Ecto neural progenitor cell (in vitro differentiated cells): ENCODE data around the gene NPC2.

Source experiments
- DNase-seq: peaks from one replicate; pipeline ENCODE4 v3.0.0-alpha.2; 2018; ENCODE audit warnings: low spot score

NPC2 gene

DNA sequence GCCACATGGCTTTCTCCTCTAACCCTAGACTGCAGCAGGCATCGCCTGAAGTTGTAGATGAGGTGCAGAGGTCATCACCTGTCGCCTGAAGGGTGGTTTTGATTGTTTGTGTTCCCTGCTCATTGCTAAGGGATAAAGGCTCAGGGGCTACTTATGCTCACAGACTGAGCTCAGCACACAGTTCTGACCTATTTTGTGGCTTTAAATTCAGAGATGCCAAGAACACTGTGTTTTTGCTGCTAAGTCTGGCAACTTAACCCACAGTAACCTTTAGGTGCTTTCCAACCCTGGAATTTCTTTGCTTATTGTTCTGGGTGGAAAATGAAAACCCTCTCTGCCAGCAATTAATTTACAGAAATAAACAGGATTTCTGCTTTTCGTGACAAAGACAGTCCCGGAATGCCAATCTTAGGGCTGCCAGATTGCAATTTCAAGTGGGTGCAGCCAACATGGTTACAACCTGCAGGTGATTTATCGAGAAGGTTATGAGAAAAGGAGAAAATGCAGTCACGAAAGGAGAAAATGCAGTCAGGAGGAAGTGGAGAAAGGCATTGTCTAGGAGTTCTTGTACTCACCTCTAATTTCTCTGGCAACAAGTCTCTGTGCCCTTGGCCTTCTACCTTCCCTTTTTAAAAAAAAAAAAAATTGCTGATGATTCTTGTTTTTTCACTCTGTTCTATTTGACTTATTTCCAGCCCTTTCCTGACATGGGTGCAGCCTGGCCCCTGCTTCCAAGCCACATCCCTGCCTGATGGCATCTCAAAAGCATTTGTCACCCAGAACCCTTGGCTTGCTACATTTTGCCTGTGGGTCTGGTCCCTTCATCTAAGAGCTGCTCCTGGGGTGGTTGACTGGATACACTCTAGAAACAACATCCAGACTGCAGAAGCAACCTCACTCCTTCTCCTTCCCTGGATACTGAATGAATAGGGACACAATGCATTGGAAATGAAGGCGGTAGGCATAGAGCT is 23.3 kb downstream of the NPC2 start:
- no peak for DNase-seq

DNA sequence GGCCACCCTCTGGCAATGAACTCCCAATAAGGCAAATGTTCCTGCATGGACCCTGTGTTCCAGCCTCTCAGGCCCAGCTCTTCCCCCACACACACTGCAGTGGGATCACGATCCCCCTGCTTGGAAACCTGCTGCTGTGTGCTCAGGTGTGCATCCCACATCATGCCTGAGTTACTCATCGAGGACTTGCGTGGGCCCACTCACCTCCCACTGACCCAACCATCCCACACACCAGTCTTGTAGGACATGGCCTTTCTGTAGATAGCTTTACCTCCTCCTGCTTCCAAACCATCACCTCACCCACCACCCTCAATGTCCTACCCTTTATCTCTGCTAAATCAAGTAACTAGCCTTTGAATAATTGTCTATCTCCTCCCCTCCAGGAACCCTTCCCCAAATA is 24.6 kb downstream of the NPC2 start:
- no peak for DNase-seq

DNA sequence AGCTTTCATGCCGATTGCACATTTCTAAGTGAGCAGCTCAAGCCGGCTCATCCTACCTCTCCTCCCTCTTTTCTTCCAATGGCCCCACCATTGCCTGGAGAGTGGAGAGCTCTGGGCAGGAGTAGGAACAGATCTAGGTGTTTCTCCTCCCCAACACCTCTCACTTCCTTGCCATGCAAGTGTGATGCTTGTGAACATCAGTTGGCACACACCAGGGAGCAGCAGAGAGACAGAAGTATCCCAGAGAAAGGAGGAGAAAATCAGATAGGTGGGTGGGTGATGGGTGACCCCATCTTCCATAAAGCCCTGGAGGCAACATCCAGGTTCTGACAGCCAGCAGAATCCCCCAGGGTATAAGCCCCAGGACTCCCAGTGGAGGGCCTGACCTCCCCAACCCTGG is 27.8 kb downstream of the NPC2 start:
- DNase-seq = no peak

DNA sequence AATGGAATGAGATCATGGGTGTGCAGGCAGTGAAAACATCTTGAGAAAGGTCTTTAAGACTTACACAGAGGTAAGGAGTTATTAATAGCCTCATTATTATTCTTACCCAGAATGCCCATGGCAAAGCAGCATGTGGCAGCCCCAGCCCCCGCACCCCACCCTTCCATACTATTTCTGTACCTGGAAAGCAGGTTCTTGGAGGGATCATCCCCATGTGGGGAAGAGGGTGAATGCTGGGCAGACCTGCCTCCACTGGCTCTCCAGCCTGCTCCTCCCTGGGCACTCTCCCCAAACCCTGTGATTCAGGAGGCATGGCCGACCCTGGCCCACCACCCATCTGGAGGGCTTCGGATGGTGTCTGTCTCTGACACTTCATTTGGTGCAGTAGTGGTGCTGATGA is 28.3 kb downstream of the NPC2 start:
- no peak for DNase-seq

DNA sequence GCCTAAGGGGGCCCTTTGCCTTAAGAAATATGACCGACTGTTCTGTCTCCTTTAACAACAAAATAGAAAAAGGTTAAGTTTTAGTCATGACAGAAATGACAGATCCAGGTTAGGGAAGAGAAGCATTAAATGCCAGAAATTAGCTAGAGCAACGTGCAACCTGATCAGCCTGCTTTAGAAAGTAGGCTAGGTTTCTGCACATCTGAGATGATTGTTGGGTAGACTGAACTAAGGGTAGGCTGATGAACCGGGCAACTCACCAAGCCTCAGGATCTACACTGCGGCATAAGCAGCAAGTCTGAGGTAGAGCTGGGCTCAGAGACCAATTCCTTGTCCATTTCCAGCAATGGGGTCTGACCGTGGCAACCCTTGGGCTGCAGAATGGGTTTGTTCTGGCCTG is 29.4 kb downstream of the NPC2 start:
- no peak for DNase-seq

DNA sequence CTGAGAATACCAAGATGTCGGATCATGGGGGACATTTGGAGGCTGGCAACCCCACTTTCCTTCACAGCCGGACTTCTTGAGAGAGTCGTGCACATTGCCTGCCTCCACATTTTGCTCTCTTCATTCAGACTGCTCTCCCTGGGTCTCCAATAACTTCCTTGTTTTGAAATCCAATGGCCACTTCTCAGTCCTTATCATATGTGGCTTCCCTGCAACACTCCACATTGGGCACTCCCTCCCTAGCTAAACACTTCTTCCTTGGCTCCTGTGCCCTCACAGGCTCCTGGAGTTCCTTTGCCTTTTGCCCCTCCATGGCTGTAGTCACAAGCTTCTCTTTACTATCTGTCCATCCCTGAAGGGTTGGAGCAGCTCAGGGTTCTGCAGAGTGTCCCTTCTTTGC is 30.1 kb downstream of the NPC2 start:
- DNase-seq = no peak

DNA sequence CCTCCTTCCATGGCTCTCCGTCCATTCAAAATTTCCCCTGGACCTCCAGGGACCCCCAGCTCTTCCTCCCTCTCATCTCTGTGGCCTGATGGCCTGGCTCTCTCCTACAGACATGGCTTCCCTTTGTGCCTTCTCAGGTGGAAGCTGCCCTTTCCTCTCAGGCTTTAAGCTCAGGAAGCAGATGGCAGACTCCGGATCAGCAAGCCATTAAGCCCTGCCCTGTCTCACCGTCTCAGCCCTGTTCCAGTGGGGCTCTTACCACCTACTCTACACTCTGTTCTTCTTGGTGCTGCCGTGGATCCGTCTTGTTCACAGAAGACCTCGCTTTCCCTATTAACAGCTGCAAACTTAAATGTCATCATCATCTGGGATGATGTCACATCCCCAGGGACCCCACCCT is 33.1 kb downstream of the NPC2 start:
- DNase-seq = no peak

DNA sequence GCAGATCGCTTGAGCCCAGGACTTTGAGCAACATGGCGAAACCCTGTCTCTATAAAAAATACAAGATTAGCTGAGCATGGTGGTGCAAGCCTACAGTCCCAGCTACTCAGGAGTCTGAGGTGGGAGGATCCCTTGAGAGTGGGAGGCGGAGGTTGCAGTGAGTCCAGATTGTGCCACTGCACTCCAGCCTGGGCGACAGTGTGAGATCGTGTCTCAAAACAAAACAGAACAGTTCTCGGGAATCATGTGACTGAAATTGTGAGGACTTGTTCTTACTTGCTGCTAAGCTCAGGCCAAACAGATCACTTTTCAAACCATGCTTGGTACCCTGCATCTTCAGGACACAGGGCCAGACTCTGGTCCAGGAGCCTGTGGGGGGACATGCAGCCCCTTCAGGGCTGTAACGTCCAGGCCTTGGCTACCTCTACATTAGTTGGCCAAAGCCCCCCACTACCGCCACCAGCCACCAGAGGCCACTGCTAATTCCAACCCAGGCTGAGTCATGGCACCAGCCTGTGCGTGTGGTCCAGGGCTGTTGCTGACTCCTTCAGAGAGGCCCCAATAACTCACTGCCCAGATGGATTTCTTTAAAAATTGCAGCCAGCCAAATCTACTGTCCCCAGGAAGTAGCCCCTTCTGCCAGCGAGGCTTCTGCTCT is 33.7 kb downstream of the NPC2 start:
- peak; percentile 77 for DNase-seq

DNA sequence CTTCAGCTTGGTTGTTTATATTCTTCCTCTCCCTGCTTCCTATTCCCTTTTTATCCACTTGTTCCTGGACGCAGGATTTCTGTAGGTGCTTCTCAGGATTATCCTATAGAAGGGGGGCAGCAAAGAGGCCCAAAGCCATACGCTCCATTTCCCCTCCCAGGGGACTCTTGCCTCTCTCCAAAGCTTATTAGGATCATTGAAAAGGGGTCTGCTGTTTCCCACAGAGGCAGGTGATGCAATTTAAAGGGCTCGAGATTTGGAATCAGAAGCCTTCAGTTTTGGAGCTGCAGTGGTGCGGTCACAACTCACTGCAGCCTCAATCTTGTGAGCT is 35.6 kb downstream of the NPC2 start:
- no peak for DNase-seq

DNA sequence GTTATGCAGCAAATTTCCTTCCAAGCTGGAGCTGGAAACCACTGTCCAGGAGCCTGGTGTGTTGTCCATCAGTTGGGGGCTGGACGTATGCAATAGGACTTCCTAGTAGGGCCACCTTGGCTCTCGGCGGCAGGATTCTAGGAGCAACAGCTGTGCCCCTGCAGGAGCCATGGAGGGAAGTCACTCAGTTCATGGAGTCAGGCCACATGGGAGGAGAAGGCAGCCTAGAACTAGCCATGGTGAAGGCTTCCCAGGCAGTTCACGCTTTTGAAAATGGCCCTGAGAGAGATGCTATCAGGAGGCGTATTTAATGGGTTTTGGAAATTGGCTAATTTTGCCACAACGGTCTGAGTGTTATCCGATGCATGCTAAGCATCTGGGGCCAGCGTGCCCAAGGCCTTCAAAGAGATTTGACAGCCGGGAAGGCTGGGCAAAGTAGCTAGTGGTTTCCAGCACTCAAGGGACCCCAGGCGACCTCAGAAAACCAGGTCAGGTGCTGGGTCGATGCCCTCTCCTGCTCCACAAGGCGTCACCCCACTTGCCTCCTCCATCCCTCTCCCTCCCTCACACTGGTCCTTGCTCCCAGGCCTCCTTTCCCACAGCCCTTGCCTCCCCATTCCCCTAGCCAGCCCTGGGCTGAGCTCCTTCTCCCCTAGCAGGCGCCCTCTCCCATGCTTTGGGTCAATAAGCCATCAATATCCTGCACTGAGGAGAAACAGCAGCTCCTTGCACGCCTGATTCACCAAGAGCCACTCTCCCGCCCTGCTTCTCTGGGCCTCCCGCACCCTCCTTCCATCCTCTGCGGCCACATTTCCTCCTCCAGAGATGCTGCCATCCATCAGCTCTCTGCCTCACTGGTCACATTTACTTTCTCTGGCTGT is 36.2 kb downstream of the NPC2 start:
- DNase-seq = no peak

DNA sequence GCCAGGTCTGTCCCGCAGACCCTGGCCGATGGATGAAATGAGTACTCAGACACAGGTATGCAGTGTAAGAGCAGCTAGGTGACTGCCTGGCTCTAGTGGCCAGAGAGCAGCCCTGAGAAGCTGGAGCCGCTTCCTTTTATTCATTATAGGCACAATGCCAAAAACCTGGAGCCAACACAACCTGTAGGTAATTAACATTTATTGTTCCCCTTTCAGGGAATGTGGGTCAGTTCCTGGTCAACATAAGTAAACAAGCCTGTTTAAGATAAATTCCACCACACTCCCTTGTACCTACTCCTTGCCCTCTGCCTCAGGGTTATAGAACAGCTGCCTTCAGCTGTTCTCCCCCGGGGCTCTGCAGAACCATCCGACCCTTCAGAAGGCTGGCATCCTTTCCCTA is 38.7 kb downstream of the NPC2 start:
- DNase-seq = peak; percentile 15

DNA sequence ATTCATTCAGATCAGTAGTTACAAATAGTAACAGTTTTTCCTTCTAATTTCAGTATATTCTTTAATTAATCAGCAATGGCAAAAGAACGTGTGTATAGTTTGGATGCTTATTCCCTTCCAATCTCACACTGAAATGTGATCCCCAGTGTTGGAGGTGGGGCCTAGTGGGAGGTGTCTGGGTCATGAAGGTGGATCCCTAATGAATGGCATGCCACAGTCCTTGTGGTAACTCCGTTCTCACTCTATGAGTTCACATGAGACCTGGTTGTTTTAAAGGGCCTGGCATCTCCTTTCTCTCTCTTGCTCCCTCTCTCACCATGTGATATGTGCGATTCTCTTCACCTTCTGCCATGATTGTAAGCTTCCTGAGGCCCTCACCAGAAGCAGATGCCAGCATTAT is 48.2 kb downstream of the NPC2 start:
- DNase-seq = peak; percentile 39

DNA sequence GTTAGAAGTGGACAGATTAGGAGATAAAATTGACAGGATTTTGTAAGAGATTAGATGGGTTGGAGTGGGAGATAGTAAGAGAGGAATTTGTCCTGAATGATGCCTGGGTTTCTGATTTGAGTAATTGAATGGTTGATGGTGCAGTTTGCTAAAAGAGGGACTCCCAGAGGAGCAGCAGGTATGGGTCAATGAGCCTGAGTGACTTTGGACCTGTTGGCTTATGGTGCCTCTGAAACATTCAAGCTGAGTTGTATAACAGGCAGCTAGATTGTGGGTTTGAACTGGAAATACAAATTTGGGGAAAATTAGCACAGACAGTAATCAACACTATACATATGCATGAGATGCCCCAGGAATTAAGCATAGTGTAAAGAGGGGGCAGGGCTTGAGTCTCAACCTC is 50.3 kb downstream of the NPC2 start:
- DNase-seq = peak; percentile 14

DNA sequence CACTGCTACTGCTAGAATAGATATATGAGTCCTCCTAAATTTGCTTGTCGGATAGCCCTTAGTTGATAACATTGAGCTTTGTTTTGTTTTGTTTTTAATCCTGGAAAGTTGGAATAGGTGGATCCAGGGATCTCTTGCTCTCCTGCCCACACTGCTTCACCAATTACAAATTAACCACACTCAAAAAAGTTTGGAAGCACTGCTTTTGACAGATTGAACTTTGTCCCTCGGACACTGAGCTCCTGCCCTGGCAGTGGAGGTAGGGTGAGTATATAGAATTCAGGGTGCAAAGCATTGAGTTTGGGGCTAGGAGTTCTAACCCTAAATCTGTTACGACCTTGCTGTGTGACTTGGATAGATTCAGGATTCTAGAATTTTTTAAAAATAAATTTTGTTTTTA is 52.0 kb downstream of the NPC2 start:
- no peak for DNase-seq

DNA sequence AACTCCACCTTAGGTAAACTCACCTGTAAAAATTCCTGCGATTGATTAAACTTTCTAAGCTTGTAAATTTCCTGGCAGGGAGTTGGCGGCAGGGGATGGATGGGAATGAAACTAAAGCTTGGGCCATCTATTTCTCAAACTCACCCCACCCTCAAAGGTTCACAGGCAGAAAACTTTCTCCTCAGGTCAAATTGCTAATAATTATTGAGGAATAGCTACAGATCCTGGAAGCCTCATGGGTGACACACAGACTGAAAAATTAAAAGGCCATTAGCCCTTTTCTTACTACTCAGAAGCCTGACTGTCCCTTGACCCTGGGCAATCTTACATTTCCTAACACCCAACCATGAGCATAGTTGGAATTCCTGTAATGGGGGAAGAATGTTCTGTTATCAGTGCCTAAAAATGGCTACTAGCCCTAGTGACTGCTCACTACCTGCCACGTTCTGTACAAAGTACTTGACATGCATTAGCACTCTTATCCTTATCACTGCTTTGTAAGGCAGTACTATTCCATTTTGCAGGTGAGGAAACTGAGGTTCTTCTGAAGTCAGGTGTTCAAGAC is 54.7 kb downstream of the NPC2 start:
- peak; percentile 19 for DNase-seq

DNA sequence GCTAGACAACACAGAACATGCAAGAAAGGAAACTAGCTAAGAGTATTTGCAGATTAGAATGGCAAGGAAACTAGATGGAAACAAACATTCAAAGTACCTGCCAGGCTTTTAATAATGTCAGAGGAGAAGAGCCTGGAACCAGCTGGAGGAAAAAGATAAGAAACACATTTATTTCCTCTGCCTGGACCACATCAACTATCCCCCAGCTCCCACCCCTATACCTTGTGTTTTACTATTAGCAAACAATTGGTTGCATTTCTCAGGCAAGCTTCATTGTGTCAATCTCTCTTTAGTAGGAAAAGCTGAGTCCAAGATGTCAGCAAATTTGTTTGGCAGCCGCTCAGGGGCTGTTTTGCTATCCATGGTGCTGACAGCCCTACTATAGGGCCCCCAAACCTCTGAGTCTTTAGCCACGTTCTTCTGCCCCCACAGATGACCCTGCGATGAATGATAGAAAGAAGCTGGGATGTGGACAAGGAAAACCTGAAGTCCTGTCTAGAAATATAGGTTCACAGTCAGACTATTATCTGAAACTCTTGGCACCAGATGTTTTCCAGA is 55.5 kb downstream of the NPC2 start:
- peak; percentile 56 for DNase-seq

DNA sequence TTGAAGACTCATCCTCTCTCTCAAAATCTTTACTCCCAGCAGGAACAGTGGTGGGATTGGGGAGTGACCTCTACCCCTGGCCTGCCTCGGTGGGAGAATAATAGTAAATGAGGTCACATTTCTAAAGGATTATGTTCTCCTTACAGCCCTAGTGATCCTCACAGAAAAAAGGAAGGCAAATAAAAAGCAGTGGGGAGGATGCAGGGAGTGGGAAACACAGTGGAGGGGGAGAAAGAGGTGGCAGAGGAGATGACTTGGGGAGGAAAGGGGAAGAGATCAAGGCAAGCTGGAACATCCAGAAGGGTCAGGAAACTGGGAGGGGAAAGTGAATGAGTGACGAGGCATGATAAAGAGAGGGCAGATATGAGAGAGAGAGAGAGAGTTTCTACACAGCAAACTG is 58.8 kb downstream of the NPC2 start:
- DNase-seq = peak; percentile 46

DNA sequence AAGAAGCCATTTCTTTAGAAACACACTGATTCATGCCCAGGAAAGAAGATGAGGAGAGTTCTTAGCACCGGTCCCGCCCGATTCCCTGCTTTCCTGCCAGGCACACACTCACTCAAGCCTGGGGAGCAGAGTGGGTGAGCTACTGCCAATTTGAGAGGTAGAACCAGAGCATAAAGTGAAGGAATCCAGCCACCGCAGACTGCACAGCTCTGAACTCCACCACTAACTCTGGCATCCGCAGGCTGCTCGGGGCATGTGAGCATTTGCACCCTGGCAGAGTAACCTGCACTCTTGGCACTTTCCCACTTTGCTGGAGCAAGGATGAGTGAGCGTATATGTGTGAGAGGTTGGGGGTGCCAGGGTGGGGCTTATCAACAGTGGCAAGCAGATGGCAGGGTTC is 63.1 kb downstream of the NPC2 start:
- DNase-seq = peak; percentile 34
